Dedifferentiated amniotic fluid mesenchymal stem cell (primary cell): ENCODE data around the gene SCG2.
A peak's percentile ranks its signal among the peaks of the same experiment; 100 is the strongest.
"Not testable (repeated sequence)": the region's sequence is repeated elsewhere in the genome, so short reads cannot be mapped to it uniquely, and the experiment has no call there.

Source experiments
- DNase-seq: peaks from one replicate; pipeline ENCODE4 v3.0.0-alpha.2; 2016; ENCODE audit errors: extremely low spot score

Gene SCG2

DNA sequence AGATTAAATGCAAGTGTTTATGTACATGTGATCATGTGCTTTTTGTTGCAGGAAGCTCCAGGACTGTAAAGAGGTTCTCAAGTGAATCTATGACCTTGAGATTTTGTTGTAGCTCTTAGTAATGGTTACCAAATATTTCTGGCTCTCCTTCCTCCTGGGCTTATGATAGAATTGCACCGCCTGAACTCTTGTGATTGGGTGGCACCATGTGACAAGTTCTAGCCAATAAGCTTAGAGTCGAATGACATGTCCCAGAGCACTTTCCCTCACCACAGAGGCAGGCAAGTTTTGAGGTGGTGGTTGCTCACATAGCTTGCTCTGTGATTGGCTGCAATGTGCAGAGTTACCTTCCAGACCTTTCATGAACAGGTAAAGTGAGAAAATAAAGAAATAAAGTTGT is 8.9 kb upstream of the SCG2 start:
- no peak for DNase-seq

DNA sequence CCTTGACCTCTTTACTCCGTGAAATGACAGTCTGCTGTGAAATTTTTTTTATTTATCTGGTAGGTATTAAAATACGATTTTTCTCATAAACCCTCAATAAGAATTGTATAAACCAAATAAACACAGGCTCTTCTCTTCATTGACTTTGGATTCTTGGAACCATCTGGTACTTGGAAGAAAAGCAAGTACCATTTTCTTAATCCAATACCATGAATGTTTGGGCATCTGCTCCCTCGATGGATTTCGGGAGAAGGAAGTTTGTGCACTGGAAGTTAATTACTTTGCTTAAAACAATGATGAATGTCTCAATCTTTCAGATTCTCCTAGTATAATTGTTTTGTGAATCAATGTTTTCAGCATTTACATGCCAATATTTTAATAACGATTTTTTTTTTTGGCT is 5.3 kb upstream of the SCG2 start:
- no peak for DNase-seq

DNA sequence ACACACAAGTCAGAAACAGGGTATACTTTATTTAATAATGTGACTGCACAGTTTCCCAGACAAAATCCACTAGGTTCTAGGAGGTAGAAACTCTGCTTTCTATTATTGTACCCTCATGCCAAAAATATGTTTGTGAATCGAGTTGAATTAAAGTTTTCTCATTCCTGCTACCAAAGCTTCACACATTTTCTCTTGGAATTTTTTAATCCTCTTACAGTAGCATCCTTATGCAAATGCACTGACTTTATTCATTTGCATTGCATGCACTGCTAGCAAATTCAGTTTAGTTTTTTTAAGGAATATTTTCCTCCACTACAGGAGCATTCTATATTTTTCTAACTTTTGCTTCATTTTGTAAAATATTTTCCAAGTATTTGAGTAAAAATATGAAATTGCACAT is 4.8 kb upstream of the SCG2 start:
- DNase-seq = no peak

DNA sequence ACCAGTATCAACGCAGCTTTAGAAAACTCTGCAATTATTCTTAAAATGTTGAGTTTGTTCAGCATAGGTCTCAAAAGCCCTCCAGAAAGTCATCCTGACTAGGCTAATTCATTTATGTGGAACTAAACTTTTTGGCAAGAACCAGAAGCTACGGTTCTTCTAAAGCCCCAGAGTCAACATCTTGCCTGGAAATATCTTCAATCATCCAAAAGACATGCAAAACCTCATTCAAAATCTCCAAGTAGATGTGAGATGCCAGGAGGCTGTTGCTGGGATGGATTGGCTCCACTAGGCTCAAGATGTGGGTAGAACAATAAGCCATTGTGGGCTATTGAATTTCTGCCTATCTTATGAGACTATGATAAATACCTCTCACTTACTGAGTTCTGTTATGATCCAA is 2.1 kb upstream of the SCG2 start:
- no peak for DNase-seq

DNA sequence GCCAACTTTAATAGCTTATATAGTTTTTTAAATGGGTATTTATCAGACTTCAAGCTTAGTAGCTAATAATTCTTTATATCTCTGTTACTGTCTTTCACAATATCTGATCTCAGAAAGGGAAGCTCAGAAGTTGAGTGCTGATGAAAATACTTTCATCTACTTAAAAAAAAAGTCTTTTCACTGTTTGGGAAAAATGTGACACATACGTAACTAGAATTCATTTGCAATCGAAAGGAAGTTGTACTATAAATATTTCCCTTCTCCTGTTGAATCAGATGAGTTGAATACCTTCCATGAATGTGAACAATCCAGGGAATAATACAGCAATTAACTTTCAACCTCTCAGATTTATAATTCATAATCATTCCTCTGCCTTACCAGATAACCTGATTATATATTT is 811 bp upstream of the SCG2 start:
- DNase-seq = no peak

DNA sequence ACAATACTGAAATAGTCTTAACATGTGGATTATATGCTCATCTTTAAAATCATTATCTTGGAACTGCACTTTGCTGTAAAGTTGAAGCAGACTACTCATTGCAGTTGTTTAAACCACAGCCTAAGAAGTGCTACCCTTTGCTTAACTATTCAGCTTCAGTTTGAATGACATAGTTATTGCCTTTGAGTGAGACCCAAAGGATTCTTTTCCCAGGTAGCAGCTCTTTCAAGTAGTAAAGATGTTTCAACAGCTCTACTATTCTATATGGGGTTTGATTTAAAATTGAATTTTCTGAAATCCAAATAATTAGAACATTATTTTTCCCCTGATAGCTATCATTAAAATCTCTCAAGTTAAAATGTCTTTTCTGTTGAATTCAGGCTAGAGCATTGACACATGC is 1.1 kb downstream of the SCG2 start:
- no peak for DNase-seq

DNA sequence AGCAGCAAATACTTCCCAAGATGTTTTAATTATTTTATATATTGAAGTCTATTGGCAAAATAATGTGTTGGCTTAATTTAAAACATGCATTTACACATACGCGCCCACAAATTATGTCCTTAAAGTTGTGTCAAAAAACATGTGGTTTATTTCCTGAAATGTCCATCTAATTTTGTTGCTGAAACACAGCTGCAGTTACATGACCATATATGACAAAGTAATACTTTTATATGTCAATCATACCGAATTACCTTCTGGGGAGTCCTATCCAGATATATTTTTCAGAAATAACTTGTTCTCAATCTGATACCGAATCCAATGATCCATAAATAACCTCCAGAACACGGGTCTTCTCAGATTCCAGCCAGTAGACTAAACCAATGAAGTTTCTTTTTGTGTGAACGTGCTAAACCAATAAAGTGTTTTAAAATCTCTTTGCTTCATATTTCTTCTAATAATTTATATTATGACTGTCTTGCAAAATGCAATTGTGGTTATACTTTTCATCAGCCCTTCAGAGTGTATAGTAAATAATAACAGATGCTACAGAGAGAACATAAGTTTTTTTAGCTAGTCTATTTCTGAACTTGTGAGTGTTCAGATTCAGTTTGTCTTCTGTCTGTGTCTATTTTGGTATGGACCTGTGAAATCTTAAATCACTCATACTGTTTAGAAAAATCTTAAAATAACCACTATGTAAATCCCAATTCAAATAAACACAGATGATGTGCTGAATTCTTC is 2.4 kb downstream of the SCG2 start:
- DNase-seq = peak; percentile 19

DNA sequence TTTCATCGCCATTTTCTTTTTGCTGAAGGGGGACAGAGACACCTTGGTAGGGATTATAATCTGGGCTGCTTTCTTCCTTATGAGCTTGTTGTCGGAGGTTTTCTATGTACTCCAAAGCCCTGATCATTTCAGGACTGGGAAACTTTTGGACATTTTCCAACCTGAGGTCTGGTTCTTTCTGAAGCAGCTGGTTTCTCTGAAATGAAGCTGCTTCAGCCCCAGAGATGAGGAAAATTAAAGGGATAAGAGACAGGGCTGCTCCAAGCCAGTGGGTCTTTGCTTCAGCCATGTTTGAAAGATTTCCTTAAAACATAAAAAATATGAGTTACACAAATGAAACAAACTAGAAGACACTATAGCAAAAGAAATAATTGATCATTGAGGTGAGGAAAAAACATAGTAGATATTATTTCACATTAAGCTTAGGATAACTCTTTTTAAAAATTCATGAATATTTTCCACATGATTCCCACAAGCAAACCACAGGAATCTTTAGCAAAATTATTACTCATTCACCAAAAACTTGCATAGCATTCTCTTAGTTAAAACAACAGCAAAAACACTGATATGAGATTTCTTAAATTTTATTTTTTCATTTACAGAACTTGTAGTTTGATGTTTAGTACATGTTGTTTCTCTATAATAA is 3.0 kb downstream of the SCG2 start:
- DNase-seq = peak; percentile 84

DNA sequence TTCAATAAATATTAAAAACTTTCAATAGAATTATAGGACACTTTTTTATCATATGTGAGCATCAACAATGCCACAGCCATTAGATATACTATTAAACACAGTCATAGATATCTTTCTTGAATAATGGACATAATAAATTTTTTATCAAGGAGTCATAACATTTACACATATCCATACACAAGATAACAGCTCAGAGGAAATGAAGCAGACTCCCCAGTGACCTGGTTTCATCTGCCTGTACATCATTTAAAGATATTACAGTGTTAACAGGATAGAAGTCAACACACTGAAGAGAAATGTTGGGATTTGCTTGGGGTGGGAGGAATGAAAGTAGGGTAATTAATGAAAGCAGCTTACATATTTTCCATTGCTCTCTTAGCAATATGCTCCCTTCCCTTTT is 5.1 kb downstream of the SCG2 start:
- DNase-seq = no peak

DNA sequence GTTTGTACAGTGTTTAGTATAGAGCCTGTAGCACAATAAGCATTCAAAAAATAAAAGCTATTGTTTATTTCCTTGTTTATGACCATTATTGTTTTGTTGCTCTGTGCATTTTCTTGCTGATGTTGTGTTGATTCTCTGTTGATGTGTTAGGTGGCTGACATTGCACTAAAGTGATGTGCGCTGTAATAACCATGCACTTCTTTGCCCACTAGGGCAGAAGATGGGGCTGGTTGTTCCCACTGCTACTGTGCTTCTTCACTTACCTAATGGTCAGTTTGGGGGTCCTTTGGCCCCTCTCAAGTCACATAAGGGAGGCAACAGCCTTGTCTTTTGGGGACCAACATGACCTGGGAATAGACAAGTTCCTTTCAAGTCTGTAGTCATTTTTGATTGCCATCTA is 6.0 kb downstream of the SCG2 start:
- DNase-seq = no peak

DNA sequence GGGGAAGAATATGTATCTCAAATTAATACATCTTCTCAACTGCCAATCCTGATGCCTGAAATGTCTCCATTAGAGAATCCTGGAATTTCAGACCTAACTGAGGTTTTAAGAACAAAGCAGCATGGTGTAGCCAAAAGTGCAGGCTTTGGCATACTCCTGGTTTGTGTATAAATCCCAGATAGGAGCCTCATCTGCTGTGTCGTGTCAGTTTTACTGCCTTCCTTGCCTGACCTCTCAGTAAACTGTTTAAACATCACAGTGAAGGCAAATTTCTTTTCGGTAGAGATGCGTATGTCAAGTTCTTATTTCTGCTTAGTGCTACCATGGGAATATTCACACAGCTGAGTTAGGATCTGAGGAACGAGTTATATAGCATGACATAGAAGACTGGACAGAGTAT is 7.3 kb downstream of the SCG2 start:
- no peak for DNase-seq

DNA sequence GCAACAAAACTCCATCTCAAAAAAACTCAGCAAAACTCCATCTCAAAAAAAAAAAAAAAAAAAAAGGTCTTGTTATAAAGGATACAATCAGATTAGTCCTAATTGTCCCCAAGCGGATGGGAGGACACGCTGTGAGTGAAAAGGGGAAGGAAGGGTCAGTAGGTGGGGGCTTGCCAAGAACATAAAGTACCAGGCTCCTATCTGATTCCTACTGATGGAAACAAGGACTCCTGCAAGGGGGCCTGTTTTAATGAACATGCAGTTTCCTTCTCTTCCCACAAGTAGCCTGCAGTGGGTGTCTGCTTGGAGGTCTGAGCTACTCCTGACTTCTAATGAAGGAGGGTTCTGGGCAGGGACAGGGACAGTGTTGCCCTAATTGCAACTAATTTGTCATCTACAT is 7.9 kb downstream of the SCG2 start:
- DNase-seq = no peak

DNA sequence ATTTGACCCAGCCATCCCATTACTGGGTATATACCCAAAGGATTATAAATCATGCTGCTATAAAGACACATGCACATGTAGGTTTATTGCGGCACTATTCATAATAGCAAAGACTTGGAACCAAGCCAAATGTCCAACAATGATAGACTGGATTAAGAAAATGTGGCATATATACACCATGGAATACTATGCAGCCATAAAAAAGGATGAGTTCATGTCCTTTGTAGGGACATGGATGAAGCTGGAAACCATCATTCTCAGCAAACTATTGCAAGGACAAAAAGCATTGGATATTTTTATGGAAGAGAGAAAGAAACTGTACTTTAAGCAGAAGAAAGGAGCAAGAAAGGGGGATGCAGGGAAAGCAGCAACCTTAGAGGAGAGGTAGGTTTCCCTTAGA is 9.5 kb downstream of the SCG2 start:
- not testable (repeated sequence) for DNase-seq

DNA sequence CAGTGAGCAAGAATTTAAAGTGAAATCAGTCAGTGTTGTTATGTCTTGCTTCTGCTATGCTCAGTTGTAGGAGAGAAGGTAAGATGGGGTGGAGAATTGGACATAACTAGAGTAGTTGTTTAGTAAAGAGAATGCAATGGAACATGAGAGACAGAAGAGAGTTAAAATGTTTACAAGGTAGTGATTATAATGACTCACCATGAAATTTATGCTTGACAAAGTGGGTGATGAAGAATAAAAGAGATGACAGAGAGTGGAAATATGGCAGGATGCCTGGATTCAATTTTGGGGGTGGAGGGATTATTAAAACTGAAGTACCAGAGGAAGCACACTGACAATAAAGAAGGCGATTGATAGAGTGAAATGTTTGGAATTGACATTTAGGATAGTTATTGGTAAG is 10.6 kb downstream of the SCG2 start:
- DNase-seq = no peak

DNA sequence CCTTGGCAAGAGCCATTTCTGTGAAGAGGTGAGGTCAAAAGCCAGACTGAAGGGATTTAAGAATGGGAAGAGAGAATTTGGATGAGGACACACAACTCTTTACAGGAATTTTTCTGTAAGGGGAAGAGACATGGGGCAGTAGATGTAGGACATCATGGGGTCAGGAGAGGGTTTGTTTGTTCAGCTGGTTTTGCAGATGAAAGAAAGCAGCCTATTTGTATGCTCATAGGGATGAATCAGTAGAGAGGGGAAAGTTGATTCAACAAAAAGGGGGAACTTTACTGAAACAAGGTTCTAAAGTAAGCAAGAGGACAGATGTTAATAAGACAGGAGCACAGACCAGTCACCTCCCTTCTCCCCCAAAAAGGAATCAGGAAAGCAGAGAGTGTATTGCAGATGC is 11.2 kb downstream of the SCG2 start:
- no peak for DNase-seq

DNA sequence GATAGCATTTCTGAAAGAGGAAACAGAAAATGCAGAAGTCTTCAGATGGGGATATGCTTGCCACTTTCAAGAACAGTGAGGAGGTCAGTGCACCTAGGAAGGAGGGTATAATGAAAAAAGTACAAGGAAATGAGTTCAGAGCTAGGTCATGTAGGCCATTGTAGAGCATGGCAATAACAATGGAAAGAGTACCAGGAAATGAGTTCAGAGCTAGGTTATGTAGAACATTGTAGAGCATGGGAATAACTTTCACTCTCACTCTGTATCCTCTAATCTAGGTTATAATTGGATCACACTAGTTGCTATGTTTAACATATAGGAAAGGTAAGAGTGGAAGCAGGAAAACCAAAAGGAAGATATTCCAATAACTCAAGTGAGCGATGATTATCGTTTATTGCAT is 12.3 kb downstream of the SCG2 start:
- no peak for DNase-seq

DNA sequence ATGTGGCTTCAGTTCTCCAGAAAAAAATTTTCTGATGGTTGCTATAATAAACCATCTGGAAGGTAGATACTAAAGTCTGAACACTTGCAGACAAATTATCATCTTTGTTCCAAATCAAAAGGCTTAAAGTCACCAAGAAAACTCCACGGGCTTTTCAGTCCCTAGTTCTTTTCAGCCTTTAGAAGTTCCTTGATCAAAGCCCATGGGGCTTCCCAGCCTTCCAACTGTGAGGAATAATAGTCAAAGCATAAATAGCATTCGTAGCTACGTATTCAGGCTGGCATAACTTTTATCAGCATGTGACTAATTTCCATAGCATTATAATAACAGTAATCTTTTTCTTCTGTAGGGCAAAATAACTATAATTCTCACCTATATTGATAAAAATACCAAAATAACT is 13.9 kb downstream of the SCG2 start:
- DNase-seq = no peak

DNA sequence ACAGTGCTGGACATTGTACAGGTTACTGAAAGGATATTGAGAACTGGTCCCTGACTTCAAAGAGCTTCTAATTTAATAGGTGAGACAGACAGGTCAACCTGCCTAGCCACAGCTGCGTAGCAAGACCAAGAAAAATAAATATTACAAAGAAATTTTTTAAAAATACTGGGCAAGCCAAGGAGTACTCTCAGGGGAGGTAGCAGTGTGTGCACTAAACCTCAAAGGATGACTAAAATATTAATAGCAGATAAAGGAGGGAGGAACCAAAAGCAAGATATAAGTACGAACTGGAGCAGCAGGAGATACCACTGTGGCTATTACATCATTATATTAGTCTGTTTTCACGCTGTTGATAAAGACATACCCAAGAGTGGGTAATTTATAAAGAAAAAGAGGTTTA is 14.9 kb downstream of the SCG2 start:
- no peak for DNase-seq

DNA sequence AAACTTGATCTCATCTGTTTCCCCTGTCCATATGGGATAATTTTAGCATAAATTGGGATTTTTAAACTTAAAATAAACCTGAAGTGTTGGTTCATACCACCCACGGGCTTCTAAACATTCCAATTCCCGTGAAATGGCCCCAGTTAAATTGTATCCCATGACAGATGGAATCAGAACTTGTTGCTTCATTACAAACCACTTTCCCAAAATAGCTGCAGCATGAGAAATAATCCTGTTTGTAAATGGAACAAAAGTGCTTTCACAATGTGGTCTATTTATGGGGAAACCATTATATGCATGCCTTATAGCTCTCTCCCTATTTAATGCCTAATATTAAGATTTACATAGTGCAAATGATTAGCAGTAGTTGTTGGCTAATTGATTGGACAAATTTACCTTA is 15.9 kb downstream of the SCG2 start:
- DNase-seq = peak; percentile 73

DNA sequence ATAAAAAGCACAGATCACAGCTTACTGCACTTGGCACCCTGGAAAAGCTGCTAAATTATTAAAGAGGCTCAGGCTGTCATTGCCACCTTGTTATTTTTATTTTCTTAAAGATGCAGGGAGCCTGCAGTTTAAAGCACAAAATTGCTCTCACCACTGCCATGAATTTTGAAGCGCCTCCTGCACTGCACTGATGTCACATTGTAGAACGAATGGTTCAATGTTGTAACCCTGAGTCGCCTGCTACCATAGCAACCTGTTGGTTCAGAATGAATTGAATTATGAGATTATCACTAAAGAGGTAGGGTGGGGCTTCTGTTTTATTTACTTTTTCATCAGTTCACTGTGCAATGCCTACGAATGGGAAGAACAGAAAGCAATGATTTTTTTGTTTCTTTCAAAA is 16.5 kb downstream of the SCG2 start:
- no peak for DNase-seq

DNA sequence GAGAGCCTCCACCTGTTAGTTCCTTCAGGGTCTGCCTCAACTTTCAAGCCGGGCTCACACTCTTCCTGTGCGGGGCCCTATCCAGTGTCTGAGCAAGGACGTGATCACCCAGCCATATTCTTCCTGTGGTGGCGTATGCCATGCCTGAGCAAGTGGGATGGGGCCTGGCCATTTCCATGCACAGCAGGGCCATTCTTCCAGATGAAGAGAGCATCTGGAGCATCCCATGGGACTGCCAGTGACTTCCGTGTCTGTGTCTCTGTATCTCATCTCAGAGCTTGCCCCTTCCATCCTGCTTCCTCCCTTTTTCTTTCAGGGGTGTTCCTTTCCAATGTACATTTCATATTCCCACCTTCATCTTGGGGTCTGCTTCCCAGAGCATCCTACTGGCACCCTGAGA is 20.2 kb downstream of the SCG2 start:
- DNase-seq = no peak

DNA sequence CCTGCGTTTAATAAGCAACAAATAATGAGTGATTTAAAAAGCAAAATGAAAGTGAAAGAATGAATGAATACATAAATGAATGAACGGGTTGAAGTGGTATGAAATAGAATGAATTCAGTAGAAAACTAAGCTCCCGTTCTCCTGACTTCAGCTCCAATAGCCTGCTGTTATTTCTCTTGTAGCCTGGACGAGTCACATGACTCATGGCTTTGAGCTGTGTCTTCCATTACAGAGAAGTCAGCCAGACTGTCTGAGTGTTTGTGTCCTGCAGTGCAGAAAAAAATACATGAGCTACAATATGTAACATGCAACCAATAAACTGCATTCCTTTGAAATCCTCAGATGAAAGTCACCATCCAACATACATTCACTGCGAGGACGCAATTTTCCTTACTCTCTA is 21.2 kb downstream of the SCG2 start:
- DNase-seq = peak; percentile 76

DNA sequence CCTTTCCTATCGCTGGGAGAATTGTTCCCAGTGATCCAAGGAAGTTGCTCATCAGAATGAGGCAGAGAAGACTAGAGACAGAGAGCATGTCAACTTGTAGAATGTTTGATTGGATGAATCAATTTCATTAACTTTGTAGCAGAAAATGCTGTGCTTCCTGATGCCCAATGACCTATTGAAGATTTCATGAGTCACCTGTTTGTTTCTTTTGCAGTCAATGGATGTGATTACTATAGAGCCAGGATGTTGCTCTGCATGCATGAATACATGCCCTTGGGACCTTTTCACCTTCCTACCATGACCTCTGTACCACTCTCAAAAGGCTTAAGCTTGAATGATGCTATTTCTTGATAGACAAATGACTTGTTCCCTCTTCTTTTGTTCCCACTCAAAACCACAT is 23.3 kb downstream of the SCG2 start:
- no peak for DNase-seq

DNA sequence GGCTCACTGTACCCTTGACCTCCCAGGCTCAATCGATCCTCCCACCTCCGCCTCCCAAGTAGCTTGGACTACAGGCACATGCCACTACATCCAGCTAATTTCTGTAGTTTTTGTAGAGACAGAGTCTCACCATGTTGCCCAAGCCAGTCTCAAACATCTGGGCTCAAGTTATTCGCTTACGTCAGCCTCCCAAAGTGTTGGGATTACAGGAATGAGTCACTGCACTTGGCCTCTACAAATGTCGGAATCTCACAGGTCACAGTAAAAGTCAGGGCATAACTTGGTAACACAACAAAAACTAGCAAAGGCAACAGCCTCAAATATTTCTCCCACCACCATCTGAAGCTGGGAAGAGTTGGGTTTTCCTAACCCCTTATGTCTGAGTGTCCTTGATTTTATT is 25.3 kb downstream of the SCG2 start:
- DNase-seq = peak; percentile 88
